Epithelial cell of proximal tubule (primary cell): ENCODE measurements around the gene SAMD1. TPM values are rescaled to one million over a fixed set of nuclear protein-coding genes. Genes with fewer than 3 reads are reported as not detected.
A peak's percentile ranks its signal among the peaks of the same experiment; 100 is the strongest.
"Not testable (repeated sequence)": the region's sequence is repeated elsewhere in the genome, so short reads cannot be mapped to it uniquely, and the experiment has no call there.

Experiments
- DNase-seq: peaks from one replicate; pipeline ENCODE4 v3.0.0-alpha.2; 2011; ENCODE audit warnings: low read depth
- H3K4me3 ChIP-seq: 2 replicates; pipeline ENCODE4 v1.5.1; 2011; ENCODE audit warnings: low read depth, mild to moderate bottlenecking, low read length
- CTCF ChIP-seq: conservative IDR thresholded peaks from 2 replicates; pipeline ENCODE4 v1.5.1; 2012; ENCODE audit warnings: low read depth, mild to moderate bottlenecking, low read length
- total RNA-seq: library from RNA; depleted of rRNA; stranded (reverse); fragments of >200 nt; gene quantifications from 2 replicates; pipeline ENCODE4 v1.2.3, GENCODE V29; 2015

SAMD1 gene
- total RNA-seq, 1 donor from 2014 or later = 53.6 TPM

GRCh38 chr19:14050512-14050911 is 40.0 kb downstream of the SAMD1 start:
- H3K4me3 ChIP-seq = no peak overlapping the region
- no peak for TF ChIP-seq CTCF
- DNase-seq = no peak

GRCh38 chr19:14048443-14049153 is 42.0 kb downstream of the SAMD1 start:
- H3K4me3 ChIP-seq = no peak overlapping the region
- TF ChIP-seq CTCF = peak; percentile 93
- no peak for DNase-seq

GRCh38 chr19:14047866-14048265 is 42.7 kb downstream of the SAMD1 start:
- H3K4me3 ChIP-seq, DNase-seq: not testable (repeated sequence)

GRCh38 chr19:14042659-14043608 is 47.6 kb downstream of the SAMD1 start:
- TF ChIP-seq CTCF = peak; percentile 64
- DNase-seq, H3K4me3 ChIP-seq: not testable (repeated sequence)

- no peak for TF ChIP-seq CTCF
- no peak overlapping the region for H3K4me3 ChIP-seq
- DNase-seq = no peak
Measured at GRCh38 chr19:14039181-14039580, 51.4 kb downstream of the SAMD1 start.

Other genes with a start within 250 kb of the SAMD1 start
- not detected in 2 replicates for gene NANOS3, start 213.6 kb downstream of the SAMD1 start, total RNA-seq
- 0.58 and 1.4 TPM in 2 replicates for gene BRME1, start 184.6 kb downstream of the SAMD1 start, total RNA-seq
- 27.2 and 30.6 TPM in 2 replicates for gene CC2D1A, start 184.6 kb downstream of the SAMD1 start, total RNA-seq
- gene PODNL1, start 152.3 kb downstream of the SAMD1 start, total RNA-seq = 0.46 TPM in 1 of 2 replicates, not detected in the other
- 49.5 and 52.5 TPM in 2 replicates for gene DCAF15, start 138.2 kb downstream of the SAMD1 start, total RNA-seq
- gene RFX1, start 84.4 kb downstream of the SAMD1 start, total RNA-seq = 4.2 and 4.5 TPM in 2 replicates
- gene RLN3, start 62.6 kb downstream of the SAMD1 start, total RNA-seq = not detected in 2 replicates
- gene IL27RA, start 59.0 kb downstream of the SAMD1 start, total RNA-seq = 9.3 and 10.1 TPM in 2 replicates
- gene PALM3, start 28.7 kb downstream of the SAMD1 start, total RNA-seq = 0.17 and 0.36 TPM in 2 replicates
- gene MISP3, start 18.0 kb downstream of the SAMD1 start, total RNA-seq = 0.80 and 6.0 TPM in 2 replicates
- 0.63 TPM in 1 of 2 replicates, not detected in the other for gene C19orf67, start 5.0 kb downstream of the SAMD1 start, total RNA-seq
- 40.8 and 41.0 TPM in 2 replicates for gene PRKACA, start 27.0 kb upstream of the SAMD1 start, total RNA-seq
- 74.0 and 98.7 TPM in 2 replicates for gene ASF1B, start 45.8 kb upstream of the SAMD1 start, total RNA-seq
- gene ADGRL1, start 115.4 kb upstream of the SAMD1 start, total RNA-seq = 1.4 and 3.3 TPM in 2 replicates